Heart left ventricle (tissue), 13 donors: ENCODE results near the gene ZNF605.

Experiments
- POLR2A ChIP-seq, 2 donors: fragments of 450-650 bp; IDR thresholded peaks; one replicate each; pipeline ENCODE4 v1.6.1; 2017; ENCODE audit warnings: antibody characterized with exemption in 2 of 2, mild to moderate bottlenecking in 2 of 2, moderate library complexity in 2 of 2
- TF ChIP-seq, protein P1 (sequence below), 12 donors: fragments of 200-600 bp; sonication (generic) in 4 of 12; IDR thresholded peaks; one replicate each; pipeline versions ENCODE4 v1.5.0 to v1.8.0; 2018 to 2022; ENCODE audit warnings: antibody characterized with exemption in 12 of 12, mild to moderate bottlenecking in 5 of 12
- donor health status: ischemic (EF 13 %, LVEDD 7.1; RV severe dilation, severe dysfunction).
- donor health status: DM: no; HTN: yes; CAD: no.
- donor health status: DM: no; HTN: no; CAD: no.
- donor health status: ischemic (EF 25% LVEDD 6.9; RV normal size, moderate dysfunction).
- donor health status: ischemic (EF 25% LVEDD 5.7; RV mildly dilated, moderate dysfunction).
- donor health status: ischemic (EF 35%, LVEDD 5.7; RV mildly dilated, moderate dysfunction).
- donor health status: nonischemic (EF 11% LVEDD 7.7; RV severe dilation, severe dysfunction).
- donor health status: DM: yes; HTN: yes; CAD: no.
- donor health status: PGD.
- donor health status: ischemic (EF 29% LVEDD 5.4; RV normal size, mild dysfunction).
- donor health status: nonischemic (EF 23%, LVEDD 6.1; RV moderate dilation, normal function).

DNA sequence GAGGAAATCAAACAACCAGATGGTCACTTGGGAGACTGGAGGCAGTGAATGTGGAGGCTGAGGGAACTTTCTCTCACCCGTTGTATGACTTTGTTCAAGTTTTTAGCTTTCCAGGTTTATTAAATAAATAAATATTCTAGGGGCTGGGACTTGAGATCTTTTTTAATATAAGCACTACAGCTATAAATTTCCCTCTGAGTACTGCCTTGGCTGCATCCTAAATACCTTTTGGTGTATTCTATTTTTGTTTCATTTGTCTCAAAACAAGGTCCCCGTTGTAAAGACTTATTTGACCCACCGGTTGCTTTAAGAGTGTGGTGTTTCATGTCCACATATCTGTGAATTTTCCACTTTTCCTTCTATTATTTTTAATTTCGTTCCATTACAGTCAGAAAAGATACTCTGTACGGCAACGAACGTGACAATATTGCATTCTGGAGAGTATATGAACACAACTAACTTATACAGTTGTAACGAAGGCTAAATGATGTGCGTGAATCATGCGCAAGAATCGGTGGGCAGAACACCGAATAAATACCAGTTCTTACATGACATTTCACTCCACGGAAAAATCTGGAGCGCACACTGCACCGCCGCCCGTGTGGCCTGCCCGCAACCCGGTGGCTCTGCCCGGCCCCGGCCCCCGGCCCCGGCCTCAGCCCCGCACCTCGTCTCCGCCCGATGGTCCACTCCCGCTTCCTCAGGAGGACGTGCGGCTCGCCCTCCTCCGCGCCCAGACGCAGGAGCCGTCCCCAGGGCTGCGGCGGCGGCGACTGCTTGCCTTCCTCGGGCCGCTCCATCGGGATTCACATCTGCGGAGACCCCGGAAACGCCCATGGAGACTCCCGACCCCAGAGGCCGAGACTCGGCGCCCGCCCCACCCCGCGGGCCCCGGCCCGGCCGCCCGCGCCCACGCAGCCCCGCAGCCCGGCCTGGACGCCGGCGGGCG lies 69.3 kb downstream of the ZNF605 start:
- TF ChIP-seq, protein P1, sequence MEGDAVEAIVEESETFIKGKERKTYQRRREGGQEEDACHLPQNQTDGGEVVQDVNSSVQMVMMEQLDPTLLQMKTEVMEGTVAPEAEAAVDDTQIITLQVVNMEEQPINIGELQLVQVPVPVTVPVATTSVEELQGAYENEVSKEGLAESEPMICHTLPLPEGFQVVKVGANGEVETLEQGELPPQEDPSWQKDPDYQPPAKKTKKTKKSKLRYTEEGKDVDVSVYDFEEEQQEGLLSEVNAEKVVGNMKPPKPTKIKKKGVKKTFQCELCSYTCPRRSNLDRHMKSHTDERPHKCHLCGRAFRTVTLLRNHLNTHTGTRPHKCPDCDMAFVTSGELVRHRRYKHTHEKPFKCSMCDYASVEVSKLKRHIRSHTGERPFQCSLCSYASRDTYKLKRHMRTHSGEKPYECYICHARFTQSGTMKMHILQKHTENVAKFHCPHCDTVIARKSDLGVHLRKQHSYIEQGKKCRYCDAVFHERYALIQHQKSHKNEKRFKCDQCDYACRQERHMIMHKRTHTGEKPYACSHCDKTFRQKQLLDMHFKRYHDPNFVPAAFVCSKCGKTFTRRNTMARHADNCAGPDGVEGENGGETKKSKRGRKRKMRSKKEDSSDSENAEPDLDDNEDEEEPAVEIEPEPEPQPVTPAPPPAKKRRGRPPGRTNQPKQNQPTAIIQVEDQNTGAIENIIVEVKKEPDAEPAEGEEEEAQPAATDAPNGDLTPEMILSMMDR (IDR thresholded peaks at IDR 0.05), result no peak
- no peak for TF ChIP-seq POLR2A (IDR thresholded peaks at IDR 0.05)
